Adrenal gland (tissue), 5 donors: ENCODE results near the gene PRKAR1B.

ENCODE experiments used
- CTCF ChIP-seq, 6 experiments: fragments of 450-650 bp in 4 of 6; fragments of 200-600 bp in 2 of 6; sonication (generic) in 1 of 6; IDR thresholded peaks; 1 replicate in 5 of 6; 2 replicates in 1 of 6; pipeline versions ENCODE4 v1.5.1 to v1.8.0; 2016 to 2021; ENCODE audit warnings: antibody characterized with exemption in 6 of 6, mild to moderate bottlenecking in 2 of 6, moderate library complexity in 1 of 6
- POLR2A ChIP-seq, 2 donors: fragments of 450-650 bp; IDR thresholded peaks; one replicate each; pipeline ENCODE4 v1.6.1; 2017; ENCODE audit warnings: antibody characterized with exemption in 2 of 2, mild to moderate bottlenecking in 2 of 2, moderate library complexity in 1 of 2
- donor health status: DM: no; HTN: no; CAD: no.

- TF ChIP-seq CTCF (IDR thresholded peaks at IDR 0.05) (no peak), POLR2A (IDR thresholded peaks at IDR 0.05) (no peak)
These were observed 43.7 kb upstream of the PRKAR1B start for GRCh38 chr7:770741-771166.
